HCT116 (cell line): ENCODE results near the gene TEX9. TPM values are rescaled to one million over a fixed set of nuclear protein-coding genes. Genes with fewer than 3 reads are reported as not detected.
A peak's percentile ranks its signal among the peaks of the same experiment; 100 is the strongest.

Experiments
- ATAC-seq: fragments of 200-7000 bp; cut with Tn5 transposase; 2 replicates; pipeline ENCODE4 v1.9.1; 2020; ENCODE audit warnings: mild to moderate bottlenecking, moderate library complexity
- BruUV-seq: library from RNA; stranded (reverse); fragments of 400-500 nt; replicated peaks from 2 replicates; lab custom pipeline; 2021; lab: Mats Ljungman, UMichigan
- CTCF ChIA-PET: fragments of 300-600 bp; sonication (Branson Sonifier 250); formaldehyde crosslinking; loops from one replicate; lab custom pipeline; 2021; ENCODE audit warnings: antibody characterized with exemption; lab: Charles Lee
- POLR2A ChIA-PET: fragments of 300-600, 350-600 bp; sonication (Branson Sonifier 250); formaldehyde crosslinking; loops from one replicate; lab custom pipeline; 2021; ENCODE audit warnings: antibody characterized with exemption; lab: Charles Lee
- RAD21 ChIA-PET, 2 experiments: fragments of 300-600 bp; sonication (Branson Sonifier 250); formaldehyde crosslinking; loops; one replicate each; lab custom pipeline; 2023; ENCODE audit warnings: low total read pairs in 2 of 2; ENCODE audit not compliant: uncharacterized antibody in 2 of 2, unreplicated experiment in 2 of 2, low non-redundant PET in 1 of 2; lab: Charles Lee
- DNase-seq: peaks from one replicate; pipeline ENCODE4 v3.0.0-alpha.2; 2010; ENCODE audit warnings: low read depth, low spot score
- H2AFZ ChIP-seq: fragments of 200-600 bp; shearing (Covaris generic), sonication (generic); 2 replicates; pipeline ENCODE4 v1.6.1; 2017; ENCODE audit warnings: low read depth, mixed run types, mixed read lengths, antibody characterized with exemption, low read length; ENCODE audit not compliant: poor library complexity, severe bottlenecking
- H3K27ac ChIP-seq: 2 replicates; pipeline ENCODE4 v1.5.1; 2012; ENCODE audit warnings: low read depth, low read length
- H3K27me3 ChIP-seq: fragments of 200-600 bp; sonication (generic); 2 replicates; pipeline ENCODE4 v1.6.1; 2016; ENCODE audit warnings: mixed run types, low read length, mixed read lengths; ENCODE audit not compliant: insufficient read depth
- H3K36me3 ChIP-seq, 2 experiments: fragments of 200-500 bp in 1 of 2; fragments of 200-600 bp in 1 of 2; sonication (Bioruptor generic) in 1 of 2; sonication (generic) in 1 of 2; 2 replicates each; pipeline versions ENCODE4 v1.5.1 to v1.6.1; 2014 to 2016; ENCODE audit warnings: low read length in 2 of 2, inconsistent platforms in 1 of 2, mixed read lengths in 1 of 2, mixed run types in 1 of 2; ENCODE audit not compliant: insufficient read depth in 2 of 2, control insufficient read depth in 1 of 2
- H3K4me1 ChIP-seq, 2 experiments: fragments of 200-600 bp in 1 of 2; sonication (generic) in 1 of 2; 2 replicates each; pipeline versions ENCODE4 v1.5.1 to v1.6.1; 2012 to 2017; ENCODE audit warnings: low read length in 2 of 2, inconsistent platforms in 1 of 2, mild to moderate bottlenecking in 1 of 2, mixed read lengths in 1 of 2, mixed run types in 1 of 2, moderate library complexity in 1 of 2; ENCODE audit not compliant: insufficient read depth in 2 of 2, control insufficient read depth in 1 of 2
- H3K4me2 ChIP-seq: fragments of 200-600 bp; sonication (generic); 2 replicates; pipeline ENCODE4 v1.6.1; 2017; ENCODE audit warnings: mixed run types, low read length, mixed read lengths
- H3K4me3 ChIP-seq, 2 experiments: fragments of 200-600 bp in 1 of 2; sonication (generic) in 1 of 2; replicated peaks in 1 of 2; 2 replicates each; pipeline ENCODE4 v1.5.1; 2011 to 2016; ENCODE audit warnings: low read length in 2 of 2, control low read depth in 1 of 2, low read depth in 1 of 2, mild to moderate bottlenecking in 1 of 2, mixed read lengths in 1 of 2, mixed run types in 1 of 2
- H3K79me2 ChIP-seq: fragments of 200-600 bp; sonication (generic); 2 replicates; pipeline ENCODE4 v1.6.1; 2017; ENCODE audit warnings: mild to moderate bottlenecking, mixed run types, low read length, moderate library complexity, mixed read lengths; ENCODE audit not compliant: insufficient read depth
- H3K9ac ChIP-seq: fragments of 200-600 bp; sonication (generic); 2 replicates; pipeline ENCODE4 v1.6.1; 2016; ENCODE audit warnings: low read length, mixed read lengths
- H3K9me2 ChIP-seq: fragments of 200-600 bp; sonication (generic), shearing (Covaris generic); 2 replicates; pipeline ENCODE4 v1.6.1; 2017; ENCODE audit warnings: mixed run types, mild to moderate bottlenecking, moderate library complexity; ENCODE audit not compliant: insufficient read depth
- H3K9me3 ChIP-seq, 2 experiments: fragments of 200-500 bp in 1 of 2; fragments of 200-600 bp in 1 of 2; sonication (Bioruptor generic) in 1 of 2; sonication (generic) in 1 of 2; 2 replicates each; pipeline ENCODE4 v1.6.1; 2014 to 2017; ENCODE audit warnings: low read length in 2 of 2, mixed read lengths in 2 of 2, inconsistent platforms in 1 of 2, low read depth in 1 of 2, mild to moderate bottlenecking in 1 of 2, mixed run types in 1 of 2, moderate library complexity in 1 of 2; ENCODE audit not compliant: control insufficient read depth in 1 of 2, insufficient read depth in 1 of 2
- H4K20me1 ChIP-seq: fragments of 200-600 bp; sonication (generic), shearing (Covaris generic); 2 replicates; pipeline ENCODE4 v1.6.1; 2017; ENCODE audit warnings: mixed run types, mild to moderate bottlenecking, moderate library complexity; ENCODE audit not compliant: insufficient read depth
- ATF3 ChIP-seq: IDR thresholded peaks from 2 replicates; pipeline ENCODE4 v1.6.1; 2012
- CBX3 ChIP-seq: IDR thresholded peaks from 2 replicates; pipeline ENCODE4 v1.6.1; 2012; ENCODE audit warnings: low read depth
- CEBPB ChIP-seq: IDR thresholded peaks from 2 replicates; pipeline ENCODE4 v1.6.1; 2012; ENCODE audit warnings: low read depth
- CTCF ChIP-seq, 3 experiments: fragments of 200-600 bp in 1 of 3; sonication (generic) in 1 of 3; IDR thresholded peaks in 2 of 3; conservative IDR thresholded peaks in 1 of 3; 2 replicates each; pipeline ENCODE4 v1.5.1; 2012 to 2017; ENCODE audit warnings: low read depth in 2 of 3, low read length in 2 of 3, antibody characterized with exemption in 1 of 3, borderline replicate concordance in 1 of 3, control low read depth in 1 of 3, mild to moderate bottlenecking in 1 of 3, mixed read lengths in 1 of 3, mixed run types in 1 of 3, moderate library complexity in 1 of 3; ENCODE audit not compliant: insufficient read depth in 1 of 3
- EGR1 ChIP-seq: IDR thresholded peaks from 2 replicates; pipeline ENCODE4 v1.6.1; 2012; ENCODE audit warnings: low read depth
- ELF1 ChIP-seq: IDR thresholded peaks from 2 replicates; pipeline ENCODE4 v1.6.1; 2012; ENCODE audit warnings: low read depth, borderline replicate concordance
- EZH2phosphoT487 ChIP-seq: fragments of 200-600 bp; IDR thresholded peaks from 2 replicates; pipeline ENCODE4 v1.6.1; 2018; ENCODE audit warnings: antibody characterized with exemption, borderline replicate concordance
- FOSL1 ChIP-seq: IDR thresholded peaks from 2 replicates; pipeline ENCODE4 v1.6.1; 2012; ENCODE audit warnings: low read depth
- JUND ChIP-seq: IDR thresholded peaks from 2 replicates; pipeline ENCODE4 v1.6.1; 2012
- POLR2A ChIP-seq: IDR thresholded peaks from 2 replicates; pipeline ENCODE4 v1.7.0; 2011; ENCODE audit warnings: borderline replicate concordance; ENCODE audit not compliant: insufficient read depth, insufficient read length; ENCODE audit errors: extremely low read depth
- POLR2AphosphoS5 ChIP-seq: IDR thresholded peaks from 2 replicates; pipeline ENCODE4 v1.6.1; 2011; ENCODE audit warnings: mild to moderate bottlenecking, low read depth, low read length, moderate library complexity
- RAD21 ChIP-seq: IDR thresholded peaks from 2 replicates; pipeline ENCODE4 v1.6.1; 2012; ENCODE audit warnings: low read depth, mild to moderate bottlenecking
- REST ChIP-seq: IDR thresholded peaks from 2 replicates; pipeline ENCODE4 v1.6.1; 2012; ENCODE audit warnings: low read depth
- SIN3A ChIP-seq: IDR thresholded peaks from 2 replicates; pipeline ENCODE4 v1.6.1; 2012; ENCODE audit warnings: low read depth
- SP1 ChIP-seq: IDR thresholded peaks from 2 replicates; pipeline ENCODE4 v1.6.1; 2012; ENCODE audit warnings: low read depth
- TCF7L2 ChIP-seq: IDR thresholded peaks from 2 replicates; pipeline ENCODE4 v1.7.0; 2011; ENCODE audit warnings: borderline replicate concordance, inconsistent platforms; ENCODE audit not compliant: insufficient read depth, insufficient read length; ENCODE audit errors: extremely low read depth
- YY1 ChIP-seq: IDR thresholded peaks from 2 replicates; pipeline ENCODE4 v1.6.1; 2011; ENCODE audit warnings: low read length, low read depth, moderate library complexity, mild to moderate bottlenecking; ENCODE audit not compliant: insufficient replicate concordance; ENCODE audit errors: extremely low read depth
- ZBTB33 ChIP-seq: IDR thresholded peaks from 2 replicates; pipeline ENCODE4 v1.6.1; 2011; ENCODE audit warnings: mild to moderate bottlenecking, low read length, moderate library complexity; ENCODE audit not compliant: insufficient replicate concordance; ENCODE audit errors: extremely low read depth
- ZFX ChIP-seq: fragments of 450-650 bp; IDR thresholded peaks from 2 replicates; pipeline ENCODE4 v1.6.1; 2017
- intact Hi-C: fragments of 100-400 bp; cut with micrococcal nuclease; formaldehyde crosslinking; loops from 2 replicates; pipeline ENCODE4 v1.10.0; 2022
- total RNA-seq: library from RNA; stranded (reverse); gene quantifications from one replicate; pipeline ENCODE4 v1.2.1, GENCODE V29; 2021; ENCODE audit not compliant: unreplicated experiment

The TEX9 gene
- total RNA-seq, 1 experiment from 2014 or later = 5.2 TPM

GRCh38 chr15:56383010-56383409, 17.8 kb downstream of the TEX9 start:
- no peaks in the 10 kb centered on the region for H4K20me1 ChIP-seq
- DNase-seq = no peak
- H2AFZ ChIP-seq = no peak overlapping the region
- no TSS peak for BruUV-seq
- RAD21 ChIA-PET = no interaction called here
- intact Hi-C loops = no loop called here
- H3K4me1 ChIP-seq = peaks cover 0 to 6% of the 10 kb centered on the region in 2 experiments; a peak in 1 of 4 replicates
- no peak overlapping the region for H3K4me2 ChIP-seq
- CTCF ChIA-PET = no interaction called here
- POLR2A ChIA-PET = no interaction called here
- ATAC-seq = peak; percentile 66
- H3K36me3 ChIP-seq = no peaks in the 10 kb centered on the region
- no peak overlapping the region for H3K9ac ChIP-seq
- no peaks in the 10 kb centered on the region for H3K27me3 ChIP-seq
- no peaks in the 10 kb centered on the region for H3K79me2 ChIP-seq
- H3K9me3 ChIP-seq = no peaks in the 10 kb centered on the region
- TF ChIP-seq EZH2phosphoT487 = no peak
- no peak for TF ChIP-seq SP1
- no peak for TF ChIP-seq POLR2A
- no peak for TF ChIP-seq YY1
- TF ChIP-seq REST = no peak
- TF ChIP-seq POLR2AphosphoS5 = no peak
- no peak for TF ChIP-seq ZFX
- no peak for TF ChIP-seq RAD21
- no peak for TF ChIP-seq SIN3A
- TF ChIP-seq FOSL1 = no peak
- no peak for TF ChIP-seq CTCF (IDR thresholded peaks at IDR 0.05 in 2 of 3, conservative IDR thresholded peaks at IDR 0.05 in 1 of 3; ENCODE audit: borderline replicate concordance in 1 of 3, insufficient read depth in 1 of 3, low read depth in 2 of 3, low read length in 2 of 3)
- TF ChIP-seq ELF1 = no peak
- TF ChIP-seq CEBPB = no peak
- no peak for TF ChIP-seq JUND
- TF ChIP-seq EGR1 = no peak
- TF ChIP-seq TCF7L2 = no peak
- no peak for TF ChIP-seq CBX3
- no peak for TF ChIP-seq ZBTB33
- TF ChIP-seq ATF3 = no peak
- no peak overlapping the region for H3K27ac ChIP-seq
- H3K9me2 ChIP-seq = no peaks in the 10 kb centered on the region
- H3K4me3 ChIP-seq = no peak overlapping the region
